ENCODE data around the gene DDX10.

The DDX10 gene

DNA sequence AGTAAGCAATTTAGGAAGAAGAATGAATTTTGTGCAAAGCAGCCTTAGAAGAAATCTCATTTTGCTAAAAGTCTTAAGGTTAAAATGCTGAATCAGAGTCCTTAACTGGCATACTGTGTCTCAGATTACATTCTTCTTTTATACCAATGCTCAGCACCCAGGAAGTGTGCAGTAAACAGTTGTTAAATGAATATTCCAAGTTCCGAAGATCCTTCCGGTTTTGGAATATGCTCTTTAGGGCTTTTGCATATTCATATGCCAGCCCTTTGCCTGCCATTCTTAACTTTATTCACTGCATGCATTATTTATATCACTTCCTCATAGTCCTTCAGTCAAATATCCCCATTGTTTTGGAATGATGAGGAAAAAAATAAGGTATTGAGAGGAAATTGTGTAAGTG lies 242.0 kb downstream of the DDX10 start:
- no peak for DNase-seq (ENCODE audit: low spot score)

DNA sequence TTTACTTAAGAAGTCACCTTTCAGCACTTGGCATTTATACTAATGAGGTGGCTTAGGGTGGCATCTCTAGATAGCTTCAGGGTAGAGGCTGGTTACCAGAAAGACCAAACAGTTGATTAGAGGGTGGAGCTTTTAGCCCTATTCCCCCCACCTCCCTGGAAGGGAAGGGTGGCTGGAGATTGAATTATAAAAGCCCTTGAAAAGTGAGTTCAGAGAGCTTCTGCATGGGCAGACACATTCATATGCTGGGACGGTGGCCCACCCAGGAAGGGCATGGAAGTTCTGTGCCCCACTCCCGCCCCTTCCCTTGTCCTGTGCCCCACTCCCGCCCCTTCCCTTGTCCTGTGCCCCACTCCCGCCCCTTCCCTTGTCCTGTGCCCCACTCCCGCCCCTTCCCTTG lies 244.2 kb downstream of the DDX10 start:
- DNase-seq (ENCODE audit: low spot score): no peak

GRCh38 chr11:108909921-108910320 lies 245.1 kb downstream of the DDX10 start:
- no peak for DNase-seq (ENCODE audit: low spot score)

- no peak for DNase-seq (ENCODE audit: low spot score)
Measured at GRCh38 chr11:108912581-108912980, 247.7 kb downstream of the DDX10 start.

GRCh38 chr11:108913204-108913603 lies 248.3 kb downstream of the DDX10 start:
- DNase-seq (ENCODE audit: low spot score): no peak

GRCh38 chr11:108914211-108914610 lies 249.3 kb downstream of the DDX10 start:
- no peak for DNase-seq (ENCODE audit: low spot score)

- no peak for DNase-seq (ENCODE audit: low spot score)
Measured at GRCh38 chr11:108914981-108915380, 250.1 kb downstream of the DDX10 start.

- DNase-seq (ENCODE audit: low spot score): no peak
Measured at GRCh38 chr11:108915666-108916065, 250.8 kb downstream of the DDX10 start.

GRCh38 chr11:108916290-108916689 lies 251.4 kb downstream of the DDX10 start:
- no peak for DNase-seq (ENCODE audit: low spot score)

GRCh38 chr11:108916935-108917334 lies 252.1 kb downstream of the DDX10 start:
- no peak for DNase-seq (ENCODE audit: low spot score)

- no peak for DNase-seq (ENCODE audit: low spot score)
Measured at GRCh38 chr11:108921211-108921610, 256.3 kb downstream of the DDX10 start.

- DNase-seq (ENCODE audit: low spot score): no peak
Measured at GRCh38 chr11:108922241-108922640, 257.4 kb downstream of the DDX10 start.

GRCh38 chr11:108923413-108923812 lies 258.5 kb downstream of the DDX10 start:
- no peak for DNase-seq (ENCODE audit: low spot score)

GRCh38 chr11:108926171-108926840 lies 261.4 kb downstream of the DDX10 start:
- DNase-seq (ENCODE audit: low spot score): no peak

GRCh38 chr11:108926841-108927577 lies 262.1 kb downstream of the DDX10 start:
- DNase-seq (ENCODE audit: low spot score): no peak

DNA sequence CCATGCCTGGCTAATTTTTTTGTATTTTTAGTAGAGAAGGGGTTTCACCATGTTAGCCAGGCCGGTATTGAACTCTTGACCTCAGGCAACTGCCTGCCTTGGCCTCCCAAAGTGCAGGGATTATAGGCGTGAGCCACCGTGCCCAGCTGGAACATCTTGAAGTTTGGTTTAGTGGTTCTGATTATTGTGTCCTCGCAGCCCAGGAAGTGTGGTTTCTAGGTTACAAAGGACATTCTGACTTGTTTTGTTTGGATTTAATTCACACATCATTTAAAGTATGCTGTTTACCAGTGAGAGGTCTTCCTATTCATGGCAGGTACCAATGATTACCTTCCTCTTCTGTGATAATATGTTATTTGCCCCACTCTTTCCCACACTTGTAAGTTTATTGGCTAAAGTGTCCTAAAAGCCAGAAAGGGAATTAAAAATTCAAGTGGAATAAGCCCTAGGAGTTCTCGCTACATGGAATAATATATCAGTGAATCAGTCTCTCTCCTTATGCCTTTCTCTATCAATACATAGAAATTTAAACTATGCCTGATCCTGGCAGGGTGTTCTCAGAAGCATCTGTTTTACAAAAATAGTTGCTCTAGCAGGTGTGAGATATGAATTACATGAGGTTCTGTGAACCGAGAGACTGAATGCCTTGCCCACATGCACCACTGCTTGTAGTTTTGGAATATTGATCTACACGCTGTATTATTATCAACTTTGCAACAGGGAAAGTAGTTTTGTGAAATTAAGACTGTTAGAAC lies 263.1 kb downstream of the DDX10 start:
- no peak for DNase-seq (ENCODE audit: low spot score)

GRCh38 chr11:108929241-108929640 lies 264.4 kb downstream of the DDX10 start:
- no peak for DNase-seq (ENCODE audit: low spot score)

DNA sequence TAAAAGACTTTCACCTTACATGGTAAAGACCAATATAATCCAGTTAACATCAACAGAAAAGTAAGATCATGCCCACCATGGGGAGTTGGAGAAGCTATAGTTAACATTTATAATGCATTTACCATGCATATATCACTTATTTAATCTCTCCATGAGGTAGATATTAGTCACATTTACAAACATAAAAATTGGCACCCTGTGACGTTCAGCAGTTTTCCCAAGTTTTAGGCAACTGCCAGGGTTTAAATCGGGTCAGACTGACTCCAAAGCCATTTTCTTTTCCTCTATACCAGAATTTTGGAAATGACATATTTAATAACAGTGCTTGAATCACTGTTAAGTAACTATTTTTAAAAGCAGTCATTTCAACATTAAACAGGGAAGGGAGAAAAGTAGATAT lies 266.3 kb downstream of the DDX10 start:
- DNase-seq (ENCODE audit: low spot score): no peak

- no peak for DNase-seq (ENCODE audit: low spot score)
Measured at GRCh38 chr11:108933630-108934029, 268.8 kb downstream of the DDX10 start.

DNA sequence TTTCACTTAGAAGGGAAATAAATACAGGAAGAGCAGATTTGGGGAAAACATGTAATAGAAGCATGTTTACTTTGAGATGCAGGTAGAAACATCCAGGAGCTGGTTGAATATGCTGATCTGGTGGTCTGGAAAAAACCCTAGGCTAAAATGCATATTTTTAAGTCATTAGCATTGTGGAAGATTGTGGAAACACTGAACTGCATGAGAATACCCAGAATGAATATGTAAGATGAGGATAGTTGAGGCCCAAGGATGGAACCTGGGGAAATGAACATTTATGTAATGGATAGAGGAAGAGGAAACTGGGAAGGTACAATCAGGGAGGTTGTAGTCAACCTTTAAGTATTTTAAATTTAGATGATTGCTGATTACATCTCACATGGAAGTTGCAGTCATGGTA lies 269.4 kb downstream of the DDX10 start:
- no peak for DNase-seq (ENCODE audit: low spot score)

GRCh38 chr11:108934696-108935095 lies 269.8 kb downstream of the DDX10 start:
- no peak for DNase-seq (ENCODE audit: low spot score)

- DNase-seq (ENCODE audit: low spot score): no peak
Measured at GRCh38 chr11:108937746-108938145, 272.9 kb downstream of the DDX10 start.

GRCh38 chr11:108938604-108939003 lies 273.7 kb downstream of the DDX10 start:
- no peak for DNase-seq (ENCODE audit: low spot score)

Data from Ammon's horn (tissue), 1 donor.